ENCODE measurements around the gene MTMR10.

GRCh38 chr15:31031471-31032067 is 40.1 kb upstream of the MTMR10 start:
- TF ChIP-seq CTCF (IDR thresholded peaks at IDR 0.05) = no peak
- TF ChIP-seq POLR2A (IDR thresholded peaks at IDR 0.05) = no peak
